Keratinocyte (primary cell): ENCODE measurements around the gene ZMYM2. TPM values are rescaled to one million over a fixed set of nuclear protein-coding genes. Genes with fewer than 3 reads are reported as not detected.

Source experiments
- DNase-seq: peaks from one replicate; pipeline ENCODE4 v3.0.0-alpha.2; 2011; ENCODE audit warnings: low read depth, missing footprints, low spot score
- FAIRE-seq: peaks from 2 replicates; lab custom pipeline; 2011; peaks lifted over from hg19 to GRCh38; lab: Jason Lieb, UNC
- H2AFZ ChIP-seq: 2 replicates; pipeline ENCODE4 v1.6.0; 2012; ENCODE audit warnings: low read length, control low read depth, inconsistent platforms; ENCODE audit not compliant: control insufficient read depth
- H3K27ac ChIP-seq: 2 replicates; pipeline ENCODE4 v1.5.1; 2011; ENCODE audit warnings: low read length; ENCODE audit not compliant: control insufficient read depth, insufficient read depth
- H3K27me3 ChIP-seq: 3 replicates; pipeline ENCODE4 v1.6.0; 2011; ENCODE audit warnings: low read length; ENCODE audit not compliant: control insufficient read depth, insufficient read depth; ENCODE audit errors: extremely low read depth
- H3K36me3 ChIP-seq, 2 experiments: 2 replicates in 1 of 2; 3 replicates in 1 of 2; pipeline ENCODE4 v1.5.1; 2011; ENCODE audit warnings: low read length in 2 of 2, mild to moderate bottlenecking in 1 of 2; ENCODE audit not compliant: control insufficient read depth in 2 of 2, insufficient read depth in 2 of 2; ENCODE audit errors: extremely low read depth in 1 of 2
- H3K4me1 ChIP-seq: 3 replicates; pipeline ENCODE4 v1.5.1; 2011; ENCODE audit warnings: low read length; ENCODE audit not compliant: control insufficient read depth, insufficient read depth; ENCODE audit errors: extremely low read depth
- H3K4me2 ChIP-seq: 3 replicates; pipeline ENCODE4 v1.6.0; 2011; ENCODE audit warnings: low read depth, low read length; ENCODE audit not compliant: control insufficient read depth, insufficient read depth; ENCODE audit errors: extremely low read depth
- H3K4me3 ChIP-seq, 3 experiments: fragments of 200-600 bp in 1 of 3; sonication (generic) in 1 of 3; 2 replicates in 2 of 3; 3 replicates in 1 of 3; pipeline ENCODE4 v1.5.1; 2011 to 2016; ENCODE audit warnings: low read length in 3 of 3, mild to moderate bottlenecking in 3 of 3, control low read depth in 2 of 3, inconsistent platforms in 1 of 3, low read depth in 1 of 3, mixed read lengths in 1 of 3, mixed run types in 1 of 3, moderate library complexity in 1 of 3; ENCODE audit not compliant: control insufficient read depth in 2 of 3, insufficient read depth in 2 of 3; ENCODE audit errors: extremely low read depth in 1 of 3
- H3K79me2 ChIP-seq: 2 replicates; pipeline ENCODE4 v1.6.0; 2012; ENCODE audit warnings: low read length; ENCODE audit not compliant: control insufficient read depth, insufficient read depth
- H3K9ac ChIP-seq: 3 replicates; pipeline ENCODE4 v1.6.0; 2011; ENCODE audit warnings: low read length; ENCODE audit not compliant: control insufficient read depth, insufficient read depth; ENCODE audit errors: extremely low read depth
- H3K9me1 ChIP-seq: 3 replicates; pipeline ENCODE4 v1.6.0; 2011; ENCODE audit warnings: low read length; ENCODE audit not compliant: control insufficient read depth, insufficient read depth; ENCODE audit errors: extremely low read depth
- H3K9me3 ChIP-seq: 2 replicates; pipeline ENCODE4 v1.5.1; 2012; ENCODE audit warnings: low read depth, low read length; ENCODE audit not compliant: control insufficient read depth
- H4K20me1 ChIP-seq: 3 replicates; pipeline ENCODE4 v1.6.0; 2011; ENCODE audit warnings: low read length; ENCODE audit not compliant: control insufficient read depth, insufficient read depth; ENCODE audit errors: extremely low read depth
- CTCF ChIP-seq, 3 experiments: IDR thresholded peaks in 1 of 3; conservative IDR thresholded peaks in 1 of 3; optimal IDR thresholded peaks in 1 of 3; 2 replicates in 2 of 3; 3 replicates in 1 of 3; pipeline versions ENCODE3 to v1.5.1; 2011; ENCODE audit warnings: low read length in 3 of 3, mild to moderate bottlenecking in 3 of 3, moderate library complexity in 2 of 3, control low read depth in 1 of 3, inconsistent platforms in 1 of 3; ENCODE audit not compliant: insufficient read depth in 2 of 3; ENCODE audit errors: extremely low read depth in 1 of 3
- EZH2 ChIP-seq: IDR thresholded peaks from one replicate; pipeline ENCODE4 v1.6.1; 2012; ENCODE audit warnings: inconsistent platforms, mild to moderate bottlenecking, low read length, moderate library complexity
- dilution Hi-C: fragments of 300-500 bp; cut with MboI; formaldehyde crosslinking; loops from one replicate; pipeline ENCODE4 v1.7.0; 2020; ENCODE audit warnings: low sequenced_read_pairs; ENCODE audit not compliant: extremely low pct_ligation_motif_present
- polyA plus RNA-seq, 5 experiments: library from polyadenylated mRNA; depleted of rRNA in 3 of 5; stranded (reverse) in 3 of 5; stranded (forward) in 1 of 5; unstranded in 1 of 5; fragments of >200 nt; gene quantifications; 1 replicate in 1 of 5; 2 replicates in 3 of 5; 3 replicates in 1 of 5; pipeline versions ENCODE4 v1.2.1 to v1.2.3, GENCODE V29; 2011 to 2012; ENCODE audit warnings: missing spikeins in 2 of 5, low read depth in 1 of 5, low replicate concordance in 1 of 5

The ZMYM2 gene
- polyA plus RNA-seq, 1 donor (not counting 4 experiments of a cell fraction or from before 2014, with no cell fraction given): 51.3 TPM

GRCh38 chr13:20127262-20127561, 168.7 kb downstream of the ZMYM2 start:
- peak overlapping the region in 2 of 3 experiments; percentile 35 to 72 for H3K4me3 ChIP-seq
- no peaks in the 10 kb centered on the region for H3K36me3 ChIP-seq
- H3K9ac ChIP-seq: peak overlapping the region; percentile 64
- peaks cover 11% of the 10 kb centered on the region for H3K4me1 ChIP-seq
- peak overlapping the region; percentile 76 for H3K4me2 ChIP-seq
- TF ChIP-seq CTCF (optimal IDR thresholded peaks at IDR 0.05 in 1 of 3, IDR thresholded peaks at IDR 0.05 in 1 of 3, conservative IDR thresholded peaks at IDR 0.05 in 1 of 3; ENCODE audit: extremely low read depth in 1 of 3, insufficient read depth in 2 of 3, low read length in 3 of 3) (no peak), EZH2 (no peak)
- no peak for FAIRE-seq
- dilution Hi-C loops: no loop called here
- H3K27me3 ChIP-seq: peaks cover 19% of the 10 kb centered on the region
- no peak for DNase-seq
- no peak overlapping the region for H3K27ac ChIP-seq
- H3K9me3 ChIP-seq: no peaks in the 10 kb centered on the region
- H4K20me1 ChIP-seq: no peaks in the 10 kb centered on the region
- no peaks in the 10 kb centered on the region for H3K9me1 ChIP-seq
- no peaks in the 10 kb centered on the region for H3K79me2 ChIP-seq
- peak overlapping the region; percentile 92 for H2AFZ ChIP-seq

GRCh38 chr13:20127562-20128458, 169.3 kb downstream of the ZMYM2 start:
- Histone ChIP-seq H3K9ac (peak overlapping the region; percentile 64), H3K79me2 (no peaks in the 10 kb centered on the region), H3K36me3 (no peaks in the 10 kb centered on the region), H3K9me3 (no peaks in the 10 kb centered on the region), H3K27me3 (peaks cover 19% of the 10 kb centered on the region), H2AFZ (peak overlapping the region; percentile 92), H3K4me2 (peak overlapping the region; percentile 76), H3K4me3 (peak overlapping the region; percentile 35 to 72 (median 57)), H3K27ac (no peak overlapping the region), H3K4me1 (peaks cover 11% of the 10 kb centered on the region), H3K9me1 (no peaks in the 10 kb centered on the region), H4K20me1 (no peaks in the 10 kb centered on the region)
- dilution Hi-C loops: no loop called here
- DNase-seq: no peak
- FAIRE-seq: no peak
- TF ChIP-seq CTCF (optimal IDR thresholded peaks at IDR 0.05 in 1 of 3, IDR thresholded peaks at IDR 0.05 in 1 of 3, conservative IDR thresholded peaks at IDR 0.05 in 1 of 3; ENCODE audit: extremely low read depth in 1 of 3, insufficient read depth in 2 of 3, low read length in 3 of 3) (peak; percentile 30 to 73 (median 45)), EZH2 (peak; percentile 22)
